EL (cell line): ENCODE data around the gene EPHB6.

Source experiments
- DNase-seq: peaks from one replicate; pipeline ENCODE4 v3.0.0-alpha.2; 2016

EPHB6 gene

DNA sequence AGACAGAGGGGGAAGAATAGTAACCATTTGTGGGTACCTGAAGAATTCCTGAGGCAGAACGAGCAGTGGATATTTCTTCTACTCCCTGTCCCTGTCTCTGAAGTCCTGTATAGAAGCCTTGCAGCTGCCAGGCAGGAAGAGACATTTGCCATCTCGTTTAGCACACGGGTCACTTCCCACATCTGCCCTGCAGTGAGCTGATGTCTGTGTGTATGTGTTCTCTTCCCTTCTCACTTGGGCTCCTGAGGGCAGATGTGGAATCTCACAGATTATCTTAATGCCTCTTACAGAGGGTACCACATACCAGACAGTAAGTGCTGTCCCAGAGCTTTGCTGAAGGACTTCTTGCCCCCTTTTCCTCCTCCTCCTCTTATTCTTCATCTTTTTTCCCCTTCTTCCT is 44.8 kb downstream of the EPHB6 start:
- no peak for DNase-seq

DNA sequence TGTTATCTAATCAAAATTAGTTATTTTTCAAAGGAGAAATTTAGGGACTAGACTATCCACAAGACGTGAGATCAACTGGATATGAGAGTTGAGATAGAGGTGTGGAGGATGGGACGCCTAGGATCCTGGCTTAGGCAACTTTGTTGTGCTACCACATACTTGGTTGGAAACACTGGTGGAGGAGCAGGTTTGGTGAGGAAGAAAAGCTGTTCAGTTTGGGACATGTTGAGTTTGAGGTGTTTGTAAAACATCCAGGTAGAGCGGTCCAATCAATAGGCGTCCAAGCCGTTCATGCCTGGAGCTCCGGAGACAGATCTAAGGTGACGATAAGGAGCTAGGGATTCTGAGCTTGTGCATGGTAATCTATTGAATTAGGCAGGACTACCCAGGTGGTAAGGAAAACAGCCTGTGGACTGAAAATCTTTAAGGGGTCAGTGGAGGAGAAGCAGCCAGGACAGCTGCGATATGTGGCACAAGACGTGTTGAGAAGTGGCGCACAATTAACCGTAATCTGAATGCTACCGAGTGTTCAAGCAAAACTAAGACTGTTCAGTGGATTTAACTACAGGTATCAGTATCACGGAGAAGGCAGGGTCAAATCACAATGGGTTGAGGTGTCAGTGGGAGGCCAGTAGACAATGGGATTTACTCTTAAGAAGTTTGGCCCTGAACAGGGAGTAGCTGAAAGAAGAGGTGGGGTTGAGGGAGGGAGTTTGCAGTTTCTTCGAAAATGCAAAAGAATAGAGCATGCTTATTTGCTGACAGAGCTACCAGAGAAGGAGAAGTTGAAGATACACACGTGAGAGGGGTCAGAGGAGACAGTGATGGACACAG is 46.8 kb downstream of the EPHB6 start:
- DNase-seq = no peak

- no peak for DNase-seq
These were observed 49.3 kb downstream of the EPHB6 start for GRCh38 chr7:142904128-142904527.

DNA sequence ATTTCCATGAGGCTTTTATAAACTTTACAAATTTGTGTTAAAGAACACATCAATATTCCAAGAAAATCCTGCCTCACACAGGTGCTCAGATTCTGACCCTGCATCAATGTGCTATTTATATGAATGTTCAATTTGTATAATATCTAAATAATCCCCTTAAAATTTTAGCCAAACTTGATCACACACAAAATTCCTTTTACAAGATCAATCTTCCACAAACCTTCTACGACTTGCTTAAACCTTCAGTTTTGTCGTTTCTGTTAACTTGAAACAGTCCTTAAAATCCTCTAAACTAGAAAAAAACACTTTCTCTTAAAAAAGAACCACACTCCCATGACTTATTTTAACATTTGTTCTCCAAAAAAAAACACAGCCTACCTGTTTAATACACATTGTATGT is 50.9 kb downstream of the EPHB6 start:
- no peak for DNase-seq

GRCh38 chr7:142906643-142907042 is 51.8 kb downstream of the EPHB6 start:
- no peak for DNase-seq

DNA sequence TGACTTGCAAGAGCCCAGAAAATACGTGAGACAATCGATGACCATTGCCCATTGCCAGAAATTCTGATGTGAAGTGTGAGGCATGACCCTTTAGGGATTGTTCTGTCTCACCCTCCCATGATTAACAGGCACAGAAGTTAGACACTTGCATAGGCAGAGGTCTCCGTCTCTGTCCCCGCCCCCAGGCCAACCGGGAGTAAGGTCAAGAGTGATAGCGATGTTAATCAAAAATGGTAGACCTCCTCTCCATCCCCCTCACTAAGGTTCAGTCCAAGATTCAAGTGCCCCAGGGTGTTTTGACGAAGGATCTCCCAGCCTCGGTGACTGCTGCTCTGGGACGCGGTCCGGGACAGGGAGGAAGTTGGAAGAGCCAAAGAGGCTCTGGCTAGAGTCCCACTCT is 53.4 kb downstream of the EPHB6 start:
- DNase-seq = no peak

DNA sequence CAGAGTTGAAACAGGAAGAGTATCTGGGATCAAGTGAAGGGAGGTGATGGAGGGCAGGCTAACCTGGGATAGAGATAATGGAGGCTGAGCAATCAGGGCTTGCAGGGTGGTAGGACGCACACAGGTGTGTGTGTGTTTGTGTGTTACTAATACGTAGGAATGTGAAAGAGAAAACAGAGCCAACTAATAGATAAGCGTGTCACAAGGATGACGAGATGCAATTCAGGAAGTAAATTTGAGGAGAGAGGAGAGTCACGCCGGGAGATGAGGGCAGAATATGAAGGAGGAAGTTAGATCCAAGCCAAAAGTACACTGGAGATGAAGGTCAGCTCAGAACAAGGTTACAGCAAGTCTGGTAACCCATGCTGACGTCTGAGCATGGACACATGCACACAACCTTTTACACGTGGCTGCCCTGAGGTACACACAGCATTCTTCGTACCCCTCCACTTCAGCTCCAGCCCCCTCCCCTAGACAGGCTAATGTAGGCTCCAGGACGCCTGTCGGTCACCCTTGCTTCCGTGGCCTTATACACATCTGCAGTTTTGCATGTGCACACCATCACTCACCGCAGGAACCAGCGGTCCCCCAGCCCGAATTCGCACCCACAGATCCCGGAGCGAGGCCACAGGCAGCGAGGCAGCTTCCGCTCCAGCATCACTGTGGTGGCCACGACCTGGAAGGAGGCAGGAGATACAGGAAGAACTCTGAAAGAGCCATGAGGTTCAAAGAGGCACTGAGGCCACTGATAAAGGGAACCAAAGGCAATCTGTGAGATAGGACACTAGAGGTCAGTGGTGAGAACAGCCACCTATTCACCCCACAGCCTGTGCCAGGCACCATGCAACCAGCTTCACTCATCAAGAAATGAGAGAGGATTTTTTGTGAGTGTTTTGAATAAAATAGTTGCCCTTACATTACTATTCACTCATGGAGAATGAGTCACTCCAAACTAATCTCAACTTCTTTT is 54.3 kb downstream of the EPHB6 start:
- no peak for DNase-seq

GRCh38 chr7:142910031-142910433 is 55.2 kb downstream of the EPHB6 start:
- DNase-seq = no peak

GRCh38 chr7:142910481-142910880 is 55.6 kb downstream of the EPHB6 start:
- DNase-seq = no peak

DNA sequence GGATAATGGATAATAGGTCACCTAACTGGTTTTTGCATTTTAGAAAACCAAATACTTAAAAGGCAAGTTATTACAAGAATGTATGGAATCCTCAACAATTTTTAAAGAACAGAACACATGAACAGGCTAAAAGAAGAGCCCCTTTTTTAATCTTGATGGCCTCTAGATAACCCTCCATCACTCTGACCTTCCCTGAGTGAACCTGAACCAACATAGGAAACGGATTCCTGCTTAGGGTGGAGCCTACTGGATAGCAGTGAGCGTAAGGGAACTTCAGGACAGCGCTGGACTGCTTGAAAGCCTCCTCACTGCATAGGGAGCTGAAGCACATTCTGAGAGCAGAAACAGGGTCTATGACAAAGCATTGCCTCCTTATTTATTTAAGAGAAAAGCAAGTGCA is 58.2 kb downstream of the EPHB6 start:
- no peak for DNase-seq

DNA sequence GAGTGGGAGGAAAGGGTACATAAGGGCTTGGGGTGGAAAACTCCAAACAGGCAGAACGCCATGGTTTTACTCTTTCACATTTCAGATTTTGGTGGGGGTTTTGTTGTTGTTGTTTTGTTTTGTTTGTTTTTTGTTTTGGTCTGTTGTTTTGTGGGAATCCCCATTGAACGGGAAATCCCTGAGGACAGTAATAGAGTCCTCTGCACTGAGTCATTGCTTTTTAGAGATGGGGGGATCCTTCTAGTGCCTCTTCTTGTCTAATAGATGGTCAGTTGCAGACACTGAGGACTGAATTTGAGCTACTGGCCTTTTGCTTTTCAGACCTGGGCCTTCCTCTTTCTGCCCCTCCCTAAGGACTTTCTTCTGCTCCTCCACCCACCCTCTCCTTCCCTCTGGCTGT is 58.7 kb downstream of the EPHB6 start:
- no peak for DNase-seq

GRCh38 chr7:142914121-142914520 is 59.2 kb downstream of the EPHB6 start:
- DNase-seq = no peak

DNA sequence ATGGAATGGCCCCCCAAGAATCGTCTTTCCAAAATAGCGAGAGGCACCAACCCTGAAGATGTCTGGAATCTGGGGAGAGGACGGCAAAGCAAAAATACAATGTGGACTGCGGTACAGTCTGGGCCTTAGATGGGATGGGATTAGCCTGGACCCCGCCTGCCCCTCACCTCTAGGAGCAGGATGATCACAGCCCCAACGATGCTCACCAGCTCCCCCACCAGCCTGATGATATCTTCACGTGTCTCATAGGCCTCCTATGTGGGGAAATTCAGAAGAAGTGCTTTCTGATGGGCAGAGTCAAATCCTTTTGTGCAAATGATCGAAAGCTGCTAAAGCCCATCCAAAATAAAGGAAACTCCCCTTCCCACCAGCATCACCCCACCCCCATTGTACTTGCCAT is 60.4 kb downstream of the EPHB6 start:
- DNase-seq = no peak

- DNase-seq = no peak
These were observed 61.6 kb downstream of the EPHB6 start for GRCh38 chr7:142916508-142916907.

GRCh38 chr7:142917447-142917846 is 62.6 kb downstream of the EPHB6 start:
- no peak for DNase-seq

- DNase-seq = no peak
These were observed 64.0 kb downstream of the EPHB6 start for GRCh38 chr7:142918901-142919300.

GRCh38 chr7:142919656-142920055 is 64.8 kb downstream of the EPHB6 start:
- DNase-seq = no peak
